Measurements from ENCODE around the gene VPS26C.

Gene VPS26C

GRCh38 chr21:37245151-37245550 is 22.0 kb downstream of the VPS26C start:
- H3K27me3 Mint-ChIP-seq = no peaks in the 10 kb centered on the region
- peaks cover 10% of the 10 kb centered on the region for H3K36me3 Mint-ChIP-seq
- H3K27ac Mint-ChIP-seq = peak overlapping the region; percentile 71
- H3K9me3 Mint-ChIP-seq = no peaks in the 10 kb centered on the region
- H3K4me3 Mint-ChIP-seq = peak overlapping the region; percentile 48
- peaks cover 75% of the 10 kb centered on the region for H3K4me1 Mint-ChIP-seq

GRCh38 chr21:37244501-37245095 is 22.5 kb downstream of the VPS26C start:
- peaks cover 73% of the 10 kb centered on the region for H3K4me1 Mint-ChIP-seq
- peak overlapping the region; percentile 48 for H3K27ac Mint-ChIP-seq
- H3K36me3 Mint-ChIP-seq = peaks cover 10% of the 10 kb centered on the region

GRCh38 chr21:37243961-37244360 is 23.2 kb downstream of the VPS26C start:
- H3K9me3 Mint-ChIP-seq = no peaks in the 10 kb centered on the region
- peak overlapping the region; percentile 48 for H3K27ac Mint-ChIP-seq
- H3K27me3 Mint-ChIP-seq = no peaks in the 10 kb centered on the region
- H3K4me3 Mint-ChIP-seq = peak overlapping the region; percentile 48
- H3K4me1 Mint-ChIP-seq = peaks cover 71% of the 10 kb centered on the region
- H3K36me3 Mint-ChIP-seq = peaks cover 12% of the 10 kb centered on the region

More at GRCh38 chr21:37244501-37245095, 22.5 kb downstream of the VPS26C start:
- Mint-ChIP-seq H3K4me3 (peak overlapping the region; percentile 48), H3K9me3 (no peaks in the 10 kb centered on the region), H3K27me3 (no peaks in the 10 kb centered on the region)

GRCh38 chr21:37241426-37241825 is 25.7 kb downstream of the VPS26C start:
- Mint-ChIP-seq H3K27ac (no peak overlapping the region), H3K27me3 (no peaks in the 10 kb centered on the region), H3K4me1 (peaks cover 73% of the 10 kb centered on the region), H3K9me3 (no peaks in the 10 kb centered on the region), H3K4me3 (no peak overlapping the region), H3K36me3 (peaks cover 12% of the 10 kb centered on the region)

DNA sequence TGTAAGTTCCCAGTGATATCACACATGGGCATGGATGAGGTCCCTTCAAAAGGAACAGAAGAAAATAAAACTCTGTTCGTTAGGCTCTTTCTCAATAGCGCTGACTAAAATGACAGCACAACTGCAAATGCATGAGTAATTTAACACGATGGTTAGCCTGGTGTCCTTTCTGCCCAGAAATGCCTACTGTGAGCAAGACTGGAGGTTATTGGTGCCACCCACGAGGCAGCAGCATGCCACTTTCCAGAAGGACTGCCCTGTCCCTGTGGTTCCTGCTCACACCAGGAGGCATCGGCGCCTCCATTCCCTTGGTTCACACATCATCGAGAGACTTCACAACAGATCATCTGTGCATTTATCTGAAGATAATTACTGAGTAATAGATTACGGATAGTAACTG is 26.2 kb downstream of the VPS26C start:
- H3K4me1 Mint-ChIP-seq = peaks cover 68% of the 10 kb centered on the region

DNA sequence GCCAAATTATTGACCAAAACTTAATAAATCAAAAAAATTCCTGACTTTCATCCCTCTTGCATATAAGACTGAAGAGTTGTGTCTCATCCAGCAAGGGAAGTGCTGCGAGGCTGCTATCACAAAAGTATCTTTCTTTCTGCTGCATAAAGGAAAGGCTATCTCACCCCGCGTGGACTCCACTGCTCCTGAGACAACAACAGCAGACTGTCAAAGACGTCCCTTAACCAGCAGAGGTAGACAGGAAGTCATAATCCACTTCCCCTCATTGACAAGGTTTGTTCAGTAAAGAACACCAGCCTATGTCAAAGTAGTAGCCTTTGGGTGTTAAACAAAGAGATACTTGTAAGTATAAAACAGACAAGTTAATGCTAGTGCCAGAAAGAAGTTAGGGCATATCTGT is 29.4 kb downstream of the VPS26C start:
- Mint-ChIP-seq H3K27me3 (no peaks in the 10 kb centered on the region), H3K27ac (peak overlapping the region; percentile 79), H3K36me3 (peaks cover 6% of the 10 kb centered on the region), H3K4me3 (no peak overlapping the region), H3K4me1 (peaks cover 36% of the 10 kb centered on the region), H3K9me3 (no peaks in the 10 kb centered on the region)

More for the DNA sequence above, 26.2 kb downstream of the VPS26C start:
- Mint-ChIP-seq H3K27ac (no peak overlapping the region), H3K9me3 (no peaks in the 10 kb centered on the region), H3K36me3 (peaks cover 12% of the 10 kb centered on the region), H3K27me3 (no peaks in the 10 kb centered on the region), H3K4me3 (no peak overlapping the region)

DNA sequence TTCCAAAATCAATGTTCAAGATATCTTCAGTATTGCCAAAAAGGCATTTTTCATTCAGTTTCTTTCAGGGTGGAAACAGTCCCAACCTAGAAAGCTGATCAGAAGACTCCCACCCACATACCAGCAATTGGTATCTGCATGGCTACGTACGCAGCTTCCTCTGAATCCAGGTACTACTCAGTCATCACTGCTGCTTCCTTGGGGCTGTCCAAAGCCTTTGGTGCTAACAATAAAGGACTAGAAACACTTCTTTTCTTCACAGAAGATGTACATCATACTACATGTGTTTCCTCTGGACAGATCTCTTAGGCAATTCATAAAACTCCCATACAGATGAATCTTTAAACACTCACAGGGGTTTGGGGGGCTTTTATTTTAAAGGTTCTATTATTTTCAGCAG is 29.8 kb downstream of the VPS26C start:
- Mint-ChIP-seq H3K36me3 (peaks cover 6% of the 10 kb centered on the region), H3K27me3 (no peaks in the 10 kb centered on the region), H3K4me1 (peaks cover 33% of the 10 kb centered on the region), H3K27ac (peak overlapping the region; percentile 79), H3K4me3 (no peak overlapping the region), H3K9me3 (no peaks in the 10 kb centered on the region)

- no peaks in the 10 kb centered on the region for H3K9me3 Mint-ChIP-seq
- peaks cover 3% of the 10 kb centered on the region for H3K36me3 Mint-ChIP-seq
- no peaks in the 10 kb centered on the region for H3K27me3 Mint-ChIP-seq
Measured at GRCh38 chr21:37233551-37234146, 33.5 kb downstream of the VPS26C start.

DNA sequence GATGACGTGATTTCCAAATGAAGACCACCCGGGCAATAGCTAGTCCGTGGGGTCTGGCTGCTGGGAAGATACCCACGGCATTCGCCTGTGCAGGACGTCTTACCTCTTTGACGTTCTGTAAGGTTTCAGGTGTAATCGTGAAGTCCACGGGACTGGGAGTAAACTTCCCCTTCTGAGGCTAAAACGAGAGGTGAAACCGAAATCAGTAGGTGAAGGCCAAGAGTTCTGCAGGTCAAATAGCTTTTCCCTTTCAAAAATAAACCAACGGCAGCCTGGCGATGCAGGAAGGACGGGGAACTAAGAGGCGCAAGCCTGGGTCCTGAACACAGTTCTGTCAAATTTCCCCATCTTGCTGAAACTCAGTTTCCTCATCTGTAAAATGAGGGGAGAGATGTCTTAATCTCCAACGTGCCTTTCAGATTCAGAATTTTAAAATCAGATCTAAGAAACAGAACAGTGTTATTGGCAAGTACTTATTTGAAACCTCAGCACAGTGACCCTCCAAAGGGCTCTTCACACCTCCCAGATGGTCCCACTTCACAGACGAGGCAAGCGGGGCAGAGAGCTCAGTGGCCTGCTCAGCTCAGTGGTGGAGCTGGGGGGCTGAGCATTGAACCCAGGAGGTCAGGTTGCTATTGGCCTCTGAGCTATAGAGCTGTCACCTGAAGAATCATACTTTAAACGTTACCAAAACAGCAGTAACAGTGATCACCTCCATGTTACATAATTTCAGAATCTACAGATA is 34.7 kb downstream of the VPS26C start:
- H3K9me3 Mint-ChIP-seq = no peaks in the 10 kb centered on the region
- H3K27ac Mint-ChIP-seq = no peak overlapping the region
- H3K27me3 Mint-ChIP-seq = no peaks in the 10 kb centered on the region
- peaks cover 7% of the 10 kb centered on the region for H3K4me1 Mint-ChIP-seq
- H3K36me3 Mint-ChIP-seq = peaks cover 6% of the 10 kb centered on the region
- no peak overlapping the region for H3K4me3 Mint-ChIP-seq

More at GRCh38 chr21:37233551-37234146, 33.5 kb downstream of the VPS26C start:
- Mint-ChIP-seq H3K4me1 (peaks cover 19% of the 10 kb centered on the region), H3K4me3 (no peak overlapping the region), H3K27ac (no peak overlapping the region)

- Mint-ChIP-seq H3K36me3 (peaks cover 7% of the 10 kb centered on the region), H3K27me3 (no peaks in the 10 kb centered on the region), H3K4me3 (no peak overlapping the region), H3K4me1 (peaks cover under 1% of the 10 kb centered on the region), H3K27ac (no peak overlapping the region), H3K9me3 (no peaks in the 10 kb centered on the region)
Measured at GRCh38 chr21:37231671-37232070, 35.5 kb downstream of the VPS26C start.

GRCh38 chr21:37231249-37231645 is 35.9 kb downstream of the VPS26C start:
- Mint-ChIP-seq H3K27ac (no peak overlapping the region), H3K9me3 (no peaks in the 10 kb centered on the region), H3K36me3 (peaks cover 7% of the 10 kb centered on the region), H3K4me1 (peaks cover 5% of the 10 kb centered on the region), H3K27me3 (no peaks in the 10 kb centered on the region), H3K4me3 (no peak overlapping the region)

DNA sequence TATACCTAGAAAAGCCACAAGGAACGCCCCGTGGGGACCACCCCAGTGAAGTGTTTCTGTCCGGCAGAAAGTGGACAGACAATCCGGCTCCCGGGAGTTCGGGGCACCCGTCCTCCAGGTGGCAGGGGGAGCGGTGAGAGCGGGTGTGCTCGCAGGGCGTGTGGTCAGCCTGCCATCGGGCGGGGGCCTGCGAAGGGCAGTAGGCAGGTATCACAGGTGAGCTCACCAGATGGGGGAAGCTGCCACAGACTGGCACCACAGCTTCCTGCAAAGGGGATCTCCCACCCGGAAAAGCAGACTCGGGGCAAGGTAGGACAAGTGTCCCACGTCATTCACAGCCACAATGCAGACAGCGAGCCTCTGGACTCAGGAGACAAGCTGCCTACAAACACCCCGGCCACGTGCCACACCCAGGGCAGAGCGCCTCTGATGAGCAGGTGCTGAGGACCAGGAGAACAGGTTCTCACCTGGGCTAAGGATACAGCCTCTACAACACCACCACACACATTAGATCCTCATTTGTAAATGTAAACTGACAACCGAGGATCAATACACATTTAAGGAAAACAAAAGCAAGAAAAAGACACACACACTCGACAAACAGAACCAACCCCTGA is 36.4 kb downstream of the VPS26C start:
- Mint-ChIP-seq H3K27me3 (no peaks in the 10 kb centered on the region), H3K36me3 (peaks cover 7% of the 10 kb centered on the region), H3K9me3 (no peaks in the 10 kb centered on the region), H3K4me1 (peaks cover 10% of the 10 kb centered on the region), H3K4me3 (no peak overlapping the region), H3K27ac (no peak overlapping the region)

- Mint-ChIP-seq H3K36me3 (peaks cover 8% of the 10 kb centered on the region), H3K4me3 (no peak overlapping the region), H3K27ac (peak overlapping the region; percentile 81), H3K27me3 (no peaks in the 10 kb centered on the region), H3K9me3 (no peaks in the 10 kb centered on the region), H3K4me1 (peaks cover 31% of the 10 kb centered on the region)
Measured at GRCh38 chr21:37228003-37228400, 39.1 kb downstream of the VPS26C start.

DNA sequence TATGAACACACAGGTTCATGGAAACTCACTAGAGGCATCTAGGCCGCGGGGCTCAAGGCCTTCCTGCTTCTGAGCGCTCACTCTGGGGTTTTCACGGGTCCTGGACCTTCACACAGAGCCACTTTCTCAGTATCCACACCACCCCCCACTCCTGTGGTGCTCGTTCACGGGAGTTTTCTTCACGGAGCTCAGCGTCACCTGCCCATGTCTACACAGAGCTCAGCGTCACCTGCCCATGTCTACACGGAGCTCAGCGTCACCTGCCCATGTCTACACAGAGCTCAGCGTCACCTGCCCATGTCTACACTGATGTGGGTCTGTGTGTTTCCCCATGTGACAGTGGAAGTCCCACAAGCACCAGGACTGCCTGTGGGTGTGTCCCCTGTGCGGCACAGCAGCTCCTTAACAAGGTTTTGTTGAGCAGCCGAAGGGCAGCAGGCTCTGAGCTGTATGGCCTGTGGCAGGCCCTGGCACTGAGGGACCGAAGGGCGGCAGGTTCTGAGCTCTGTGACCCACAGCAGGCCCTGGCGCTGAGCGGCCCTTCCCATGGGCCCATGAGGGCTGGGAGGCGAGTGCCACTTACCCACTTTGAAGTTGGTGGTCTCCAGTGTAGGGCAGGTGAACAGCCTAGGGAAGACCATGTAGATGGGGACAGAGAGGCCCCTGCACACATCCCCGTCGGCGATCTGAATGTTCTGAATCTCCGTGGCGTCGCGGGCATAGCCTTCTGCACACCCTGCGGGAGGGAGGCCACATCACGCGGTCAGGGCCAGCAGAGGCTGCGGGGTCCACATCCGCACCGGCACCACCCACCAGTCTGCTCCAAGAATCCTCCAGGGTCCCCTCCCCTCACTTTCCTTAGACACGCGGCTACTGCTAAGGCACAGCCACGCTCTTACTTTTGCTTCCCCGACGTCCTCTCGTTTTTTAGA is 39.8 kb downstream of the VPS26C start:
- Mint-ChIP-seq H3K36me3 (peaks cover 10% of the 10 kb centered on the region), H3K27ac (peak overlapping the region; percentile 81), H3K27me3 (no peaks in the 10 kb centered on the region), H3K4me3 (no peak overlapping the region), H3K4me1 (peaks cover 36% of the 10 kb centered on the region), H3K9me3 (no peaks in the 10 kb centered on the region)

Measured in activated naive CD4-positive, alpha-beta T cell treated with anti-CD3 and anti-CD28 coated beads, Interleukin-2, amount 50 U/mL, for 24 hours (primary cell).